ENCODE results near the gene TLR5. TPM values are rescaled to one million over a fixed set of nuclear protein-coding genes. Genes with fewer than 3 reads are reported as not detected.

TLR5 gene
- total RNA-seq, 4 donors from 2014 or later, result 3.5 to 15.1 (median 6.0) TPM

DNA sequence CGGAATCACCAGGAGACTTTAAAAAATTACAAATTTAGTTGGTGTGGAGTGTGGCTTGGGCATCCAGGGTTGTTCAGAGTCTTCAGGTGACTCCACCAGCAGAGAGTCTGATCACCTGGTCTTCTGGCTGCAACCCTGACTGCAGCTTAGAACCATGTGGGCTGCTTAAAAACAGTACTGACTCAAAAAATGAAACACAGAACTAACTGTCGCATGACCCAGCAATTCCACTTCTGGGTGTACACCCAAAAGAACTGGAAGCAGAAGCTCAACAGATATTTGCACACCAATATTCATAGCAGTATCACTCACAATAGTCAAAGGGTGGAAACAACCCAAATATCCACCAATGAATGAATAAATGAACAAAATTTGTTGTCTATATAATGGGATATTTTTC is 17.3 kb downstream of the TLR5 start:
- H3K4me1 ChIP-seq, result peaks cover 0 to 19% (median 0%) of the 10 kb centered on the region in 3 donors
- H3K9me3 ChIP-seq, result no peaks in the 10 kb centered on the region
- no peak for ATAC-seq
- TF ChIP-seq POLR2AphosphoS5 (IDR thresholded peaks at IDR 0.05), result no peak
- TF ChIP-seq CTCF (IDR thresholded peaks at IDR 0.05), result no peak
- TF ChIP-seq POLR2A (IDR thresholded peaks at IDR 0.05), result no peak
- TF ChIP-seq EP300 (IDR thresholded peaks at IDR 0.05), result no peak
- H3K27ac ChIP-seq, result no peak overlapping the region
- no peaks in the 10 kb centered on the region for H3K27me3 ChIP-seq
- no peaks in the 10 kb centered on the region for H3K36me3 ChIP-seq
- 50 to 70% methylated on average over 2 of the region's 2 CpGs for WGBS, 2 donors (ENCODE audit: low coverage in 1 of 2)
- no peak overlapping the region for H3K4me3 ChIP-seq

GRCh38 chr1:223123011-223123610 is 19.9 kb downstream of the TLR5 start:
- Histone ChIP-seq H3K27me3 (no peaks in the 10 kb centered on the region), H3K36me3 (no peaks in the 10 kb centered on the region), H3K4me3 (peak overlapping the region in 1 of 2 donors; percentile 12), H3K9me3 (no peaks in the 10 kb centered on the region), H3K27ac (peak overlapping the region in 2 of 4 donors; percentile 15 to 21), H3K4me1 (peaks cover 0 to 7% (median 0%) of the 10 kb centered on the region in 3 donors)
- ATAC-seq, result no peak
- WGBS, 2 donors (ENCODE audit: low coverage in 1 of 2), result 45 to 57% methylated on average over 1 to 6 of the region's 6 CpGs
- TF ChIP-seq POLR2A (IDR thresholded peaks at IDR 0.05) (no peak), CTCF (IDR thresholded peaks at IDR 0.05) (no peak), EP300 (IDR thresholded peaks at IDR 0.05) (no peak), POLR2AphosphoS5 (IDR thresholded peaks at IDR 0.05) (no peak)

GRCh38 chr1:223118418-223118817 is 24.6 kb downstream of the TLR5 start:
- Histone ChIP-seq H3K4me1 (peaks cover 0 to 22% (median 0%) of the 10 kb centered on the region in 3 donors), H3K4me3 (no peak overlapping the region), H3K9me3 (no peaks in the 10 kb centered on the region), H3K36me3 (peaks cover 0 to 4% of the 10 kb centered on the region in 2 donors), H3K27me3 (no peaks in the 10 kb centered on the region), H3K27ac (no peak overlapping the region)
- no peak for TF ChIP-seq POLR2AphosphoS5 (IDR thresholded peaks at IDR 0.05)
- TF ChIP-seq EP300 (IDR thresholded peaks at IDR 0.05), result no peak
- TF ChIP-seq POLR2A (IDR thresholded peaks at IDR 0.05), result no peak
- no peak for TF ChIP-seq CTCF (IDR thresholded peaks at IDR 0.05)
- no peak for ATAC-seq
- 80% methylated on average over 1 of the region's 1 CpG; no CpG with 5 or more reads in 1 of the 2 donors for WGBS, 2 donors (ENCODE audit: low coverage in 1 of 2)

- ATAC-seq, result no peak
- Histone ChIP-seq H3K36me3 (peaks cover 0 to 11% of the 10 kb centered on the region in 2 donors), H3K27me3 (no peaks in the 10 kb centered on the region), H3K27ac (no peak overlapping the region), H3K9me3 (no peaks in the 10 kb centered on the region), H3K4me1 (peaks cover 0 to 15% (median 0%) of the 10 kb centered on the region in 3 donors), H3K4me3 (no peak overlapping the region)
- WGBS, 2 donors (ENCODE audit: low coverage in 1 of 2), result no CpG with 5 or more reads among the region's 29 CpGs
- no peak for TF ChIP-seq EP300 (IDR thresholded peaks at IDR 0.05)
Measured at GRCh38 chr1:223116950-223117349, 26.1 kb downstream of the TLR5 start.

- H3K27me3 ChIP-seq, result no peaks in the 10 kb centered on the region
- H3K9me3 ChIP-seq, result no peaks in the 10 kb centered on the region
- peaks cover 0 to 15% (median 0%) of the 10 kb centered on the region in 3 donors for H3K4me1 ChIP-seq
- peaks cover 0 to 11% of the 10 kb centered on the region in 2 donors for H3K36me3 ChIP-seq
- no peak overlapping the region for H3K4me3 ChIP-seq
- WGBS, 2 donors (ENCODE audit: low coverage in 1 of 2), result 33 to 56% methylated on average over 2 of the region's 2 CpGs
- peak overlapping the region in 3 of 4 donors; percentile 21 to 58 (median 39) for H3K27ac ChIP-seq
- ATAC-seq, result peak; percentile 69
- no peak for TF ChIP-seq POLR2A (IDR thresholded peaks at IDR 0.05)
- no peak for TF ChIP-seq CTCF (IDR thresholded peaks at IDR 0.05)
- peak; percentile 64 for TF ChIP-seq POLR2AphosphoS5 (IDR thresholded peaks at IDR 0.05)
- no peak for TF ChIP-seq EP300 (IDR thresholded peaks at IDR 0.05)
Measured at GRCh38 chr1:223114871-223115270, 28.2 kb downstream of the TLR5 start.

Data from gastroesophageal sphincter (tissue), 4 donors.